Right kidney (tissue), 1 donor: ENCODE data around the gene NARF.
"Not testable (repeated sequence)": the region's sequence is repeated elsewhere in the genome, so short reads cannot be mapped to it uniquely, and the experiment has no call there.

Experiments
- DNase-seq: peaks from one replicate; pipeline ENCODE4 v3.0.0-alpha.2; 2016

The NARF gene

DNA sequence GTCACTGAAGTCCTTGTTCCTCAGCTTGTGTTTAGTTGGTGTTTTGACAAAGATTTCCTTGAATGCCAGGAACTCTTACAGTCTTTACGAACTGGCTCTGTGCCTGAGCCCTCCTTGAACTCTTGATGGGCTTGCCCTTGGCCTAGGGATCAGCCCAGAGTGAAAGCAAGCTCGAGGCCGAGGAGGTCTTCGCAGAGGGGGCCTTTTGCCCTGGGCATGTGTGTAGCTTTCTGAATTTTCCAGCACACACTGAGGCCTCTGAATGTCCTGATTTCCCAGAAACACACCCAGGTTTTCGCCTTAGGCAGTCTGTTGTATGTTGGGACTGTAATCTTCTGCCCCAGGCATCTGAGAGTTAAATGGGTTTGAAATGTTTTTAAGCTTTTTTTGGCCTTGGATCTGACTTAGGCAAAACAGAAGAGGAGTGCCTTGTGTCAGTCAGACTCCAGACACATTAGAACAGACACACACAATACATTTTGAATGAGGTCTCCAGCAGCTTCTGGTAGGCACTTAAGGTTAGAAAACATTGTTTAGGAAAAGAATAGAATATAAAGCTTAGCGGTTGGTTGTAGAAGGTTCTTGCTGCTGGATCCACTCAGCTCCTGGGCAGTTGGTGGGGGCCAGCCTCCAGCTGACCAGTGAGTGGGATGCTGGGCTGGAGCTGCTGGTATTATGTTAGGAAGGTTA lies 78.1 kb downstream of the NARF start:
- no peak for DNase-seq

DNA sequence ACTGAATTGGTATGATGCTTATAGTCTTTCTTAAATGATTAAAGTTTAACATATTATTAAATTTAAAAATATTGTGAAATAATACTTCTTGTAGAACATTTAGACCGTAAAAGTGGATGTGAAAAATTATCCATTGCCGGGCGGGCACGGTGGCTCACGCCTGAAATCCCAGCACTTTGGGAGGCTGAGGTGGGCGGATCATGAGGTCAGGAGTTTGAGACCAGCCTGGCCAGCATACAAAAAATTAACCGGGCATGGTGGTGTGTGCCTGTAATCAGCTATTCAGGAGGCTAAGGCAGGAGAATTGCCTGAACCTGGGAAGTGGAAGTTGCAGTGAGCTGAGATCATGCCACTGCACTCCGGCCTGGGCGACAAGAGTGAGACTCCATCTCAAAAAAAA lies 78.7 kb downstream of the NARF start:
- not testable (repeated sequence) for DNase-seq

DNA sequence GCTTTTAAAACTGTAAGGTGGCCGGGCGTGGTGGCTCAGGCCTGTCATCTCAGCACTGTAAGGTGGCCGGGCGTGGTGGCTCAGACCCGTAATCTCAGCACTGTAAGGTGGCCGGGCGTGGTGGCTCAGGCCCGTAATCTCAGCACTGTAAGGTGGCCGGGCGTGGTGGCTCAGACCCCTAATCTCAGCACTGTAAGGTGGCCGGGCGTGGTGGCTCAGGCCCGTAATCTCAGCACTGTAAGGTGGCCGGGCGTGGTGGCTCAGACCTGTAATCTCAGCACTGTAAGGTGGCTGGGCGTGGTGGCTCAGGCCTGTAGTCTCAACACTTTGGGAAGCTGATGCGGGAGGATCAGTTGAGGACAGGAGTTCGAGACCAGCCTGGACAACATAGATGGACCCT lies 80.5 kb downstream of the NARF start:
- DNase-seq = not testable (repeated sequence)
